Heart left ventricle (tissue), 13 donors: ENCODE measurements around the gene TNNC1.

ENCODE experiments used
- CTCF ChIP-seq, 12 donors: fragments of 200-600 bp; sonication (generic) in 4 of 12; IDR thresholded peaks; one replicate each; pipeline versions ENCODE4 v1.5.0 to v1.8.0; 2018 to 2022; ENCODE audit warnings: antibody characterized with exemption in 12 of 12, mild to moderate bottlenecking in 5 of 12
- POLR2A ChIP-seq, 2 donors: fragments of 450-650 bp; IDR thresholded peaks; one replicate each; pipeline ENCODE4 v1.6.1; 2017; ENCODE audit warnings: antibody characterized with exemption in 2 of 2, mild to moderate bottlenecking in 2 of 2, moderate library complexity in 2 of 2
- donor health status: ischemic (EF 13 %, LVEDD 7.1; RV severe dilation, severe dysfunction).
- donor health status: DM: no; HTN: yes; CAD: no.
- donor health status: DM: no; HTN: no; CAD: no.
- donor health status: ischemic (EF 25% LVEDD 6.9; RV normal size, moderate dysfunction).
- donor health status: ischemic (EF 25% LVEDD 5.7; RV mildly dilated, moderate dysfunction).
- donor health status: ischemic (EF 35%, LVEDD 5.7; RV mildly dilated, moderate dysfunction).
- donor health status: nonischemic (EF 11% LVEDD 7.7; RV severe dilation, severe dysfunction).
- donor health status: DM: yes; HTN: yes; CAD: no.
- donor health status: PGD.
- donor health status: ischemic (EF 29% LVEDD 5.4; RV normal size, mild dysfunction).
- donor health status: nonischemic (EF 23%, LVEDD 6.1; RV moderate dilation, normal function).

- TF ChIP-seq CTCF (IDR thresholded peaks at IDR 0.05) (no peak), POLR2A (IDR thresholded peaks at IDR 0.05) (no peak)
These were observed 19.2 kb downstream of the TNNC1 start for GRCh38 chr3:52434491-52435115.
